ENCODE data around the gene DEFB108B.
"Not testable (repeated sequence)": the region's sequence is repeated elsewhere in the genome, so short reads cannot be mapped to it uniquely, and the experiment has no call there.

The DEFB108B gene

DNA sequence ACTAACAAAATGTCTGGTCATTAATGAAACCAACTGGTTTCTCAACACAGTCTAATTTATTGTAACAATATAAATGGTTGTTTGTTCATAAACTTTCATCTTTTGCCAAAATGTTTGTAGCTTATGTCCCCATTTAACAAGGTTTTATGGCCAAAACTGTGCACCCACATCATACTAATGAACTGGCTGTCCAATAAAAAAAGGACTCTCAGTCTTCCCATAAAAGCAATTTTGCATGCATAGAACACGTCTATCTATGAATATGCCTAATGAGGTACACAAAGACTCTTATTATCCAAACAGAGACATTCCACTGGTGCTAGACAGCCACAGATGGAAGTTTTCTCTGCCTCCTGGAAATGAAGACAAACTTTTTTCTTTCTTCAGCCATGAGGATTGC lies at the start of gene DEFB108B:
Gene DEFB108B (plus strand): TSS at position 390 of the 400 bp plus-strand sequence. CDS start 0 bp downstream, at position 390.
- FAIRE-seq = not testable (repeated sequence)

DNA sequence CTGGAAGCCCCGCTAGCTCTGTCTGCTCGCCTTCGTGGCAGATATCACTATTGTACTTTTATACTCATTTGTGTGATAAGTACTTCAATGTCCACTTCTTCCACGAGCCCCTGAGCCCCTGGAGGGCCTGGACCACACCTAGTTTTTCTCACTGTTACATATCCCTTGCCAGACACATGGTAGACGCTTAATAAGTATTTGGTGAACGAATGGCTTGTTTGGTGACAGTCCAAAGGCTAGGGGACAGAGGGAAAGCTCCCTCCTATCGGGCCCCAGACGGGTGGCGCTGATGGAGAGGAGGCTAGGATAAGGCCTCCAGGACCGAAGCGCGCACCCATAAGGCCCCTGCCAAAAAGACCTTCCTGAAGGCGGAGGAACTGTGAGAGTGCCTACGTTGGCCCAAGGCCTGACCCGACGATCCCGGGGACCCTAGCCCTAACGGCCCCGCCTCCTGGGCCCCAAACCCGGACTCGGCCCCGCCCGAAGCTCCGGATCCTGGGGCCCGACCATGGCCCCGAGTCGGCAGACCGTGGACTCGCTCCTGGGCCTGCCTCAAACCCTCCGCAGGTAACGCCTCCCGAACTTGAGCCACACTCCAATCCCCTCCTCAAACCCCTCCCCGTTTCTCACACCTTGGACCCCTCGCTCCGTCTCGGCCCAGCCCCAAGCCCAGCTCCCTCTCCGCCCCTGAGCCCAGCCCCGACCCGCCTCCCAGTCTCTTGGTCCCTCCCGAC lies 46.7 kb upstream of the DEFB108B start:
- FAIRE-seq = not testable (repeated sequence)

DNA sequence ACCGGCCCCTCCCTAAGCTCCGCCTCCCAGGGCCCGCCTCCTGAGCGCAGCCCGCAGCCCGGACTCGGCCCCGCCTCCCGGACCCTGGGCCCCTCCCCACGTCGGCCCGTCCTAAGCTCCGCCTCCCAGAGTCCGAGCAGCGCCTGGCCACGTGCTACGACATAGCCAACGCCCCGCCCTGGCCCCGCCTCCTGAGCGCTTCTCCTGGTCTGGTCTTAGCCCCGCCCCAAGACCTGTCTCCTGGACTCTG lies 46.2 kb upstream of the DEFB108B start:
- peak; percentile 93 for FAIRE-seq

- FAIRE-seq = no peak
These were observed 45.7 kb upstream of the DEFB108B start for GRCh38 chr11:71787098-71787823.

DNA sequence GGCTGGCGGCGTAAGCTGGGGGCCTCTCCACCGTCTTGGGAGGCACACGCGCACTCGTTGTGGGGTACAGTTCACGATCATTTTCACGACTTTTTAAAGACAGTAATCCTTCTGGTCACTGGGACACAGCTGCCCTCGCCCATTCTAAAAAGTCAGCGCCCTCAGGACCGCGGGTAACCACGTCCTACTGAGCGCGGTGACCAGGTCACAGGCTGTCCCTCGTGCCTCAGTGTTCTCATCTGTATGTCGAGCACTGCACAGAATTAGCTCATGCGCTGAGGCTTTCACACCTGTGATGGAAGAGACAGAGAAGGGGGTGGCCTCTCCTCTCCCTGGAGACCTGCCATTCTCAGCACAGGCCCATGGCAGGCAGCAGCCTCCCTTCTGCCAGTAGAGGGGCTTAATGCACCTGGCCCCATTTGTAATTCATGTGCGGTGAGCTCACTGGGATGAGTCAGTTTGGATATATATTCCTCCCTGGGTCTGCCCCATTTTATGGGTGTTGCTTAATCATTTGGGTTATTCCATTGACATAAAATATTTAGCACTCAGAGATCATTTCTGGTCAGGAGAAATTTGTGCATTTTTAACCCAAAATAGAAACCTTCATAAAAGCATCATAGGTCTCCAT lies 45.1 kb upstream of the DEFB108B start:
- FAIRE-seq = not testable (repeated sequence)

DNA sequence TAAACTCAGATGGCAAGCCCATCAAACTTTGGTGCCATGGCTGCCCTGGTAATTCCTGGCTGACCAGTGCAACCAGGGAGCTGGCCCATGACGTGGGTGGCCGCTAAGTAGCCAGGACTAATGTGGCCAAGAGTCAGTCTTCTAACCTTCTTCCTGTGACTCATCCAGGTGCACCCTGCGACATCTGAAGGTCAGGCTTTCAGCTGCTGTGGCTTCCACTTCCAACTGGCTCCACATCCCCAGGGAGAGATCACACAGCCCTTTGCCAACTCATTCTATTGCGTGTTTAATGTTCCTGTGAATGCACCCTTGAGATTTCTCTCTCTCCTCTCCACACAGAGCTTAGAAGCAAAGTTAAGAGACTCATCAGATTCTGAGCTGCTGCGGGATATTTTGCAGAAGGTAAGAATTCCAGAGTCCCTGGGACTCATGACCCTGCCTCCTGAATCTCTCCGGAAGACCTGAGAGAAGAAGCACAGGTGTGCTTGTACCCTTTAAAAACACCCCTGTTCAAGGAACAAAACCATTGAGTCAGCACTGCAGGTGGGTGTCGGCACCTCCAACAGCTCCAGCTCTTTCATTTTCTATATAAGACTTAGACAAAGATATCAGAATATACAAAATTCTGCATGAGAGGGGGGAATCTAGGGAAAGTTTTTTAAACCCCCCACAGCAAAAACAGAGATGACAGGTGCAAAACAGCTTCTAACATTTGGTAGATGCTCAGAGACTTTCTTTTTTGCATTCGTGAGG lies 43.4 kb upstream of the DEFB108B start:
- not testable (repeated sequence) for FAIRE-seq

- not testable (repeated sequence) for FAIRE-seq
These were observed 41.9 kb upstream of the DEFB108B start for GRCh38 chr11:71791111-71791510.

DNA sequence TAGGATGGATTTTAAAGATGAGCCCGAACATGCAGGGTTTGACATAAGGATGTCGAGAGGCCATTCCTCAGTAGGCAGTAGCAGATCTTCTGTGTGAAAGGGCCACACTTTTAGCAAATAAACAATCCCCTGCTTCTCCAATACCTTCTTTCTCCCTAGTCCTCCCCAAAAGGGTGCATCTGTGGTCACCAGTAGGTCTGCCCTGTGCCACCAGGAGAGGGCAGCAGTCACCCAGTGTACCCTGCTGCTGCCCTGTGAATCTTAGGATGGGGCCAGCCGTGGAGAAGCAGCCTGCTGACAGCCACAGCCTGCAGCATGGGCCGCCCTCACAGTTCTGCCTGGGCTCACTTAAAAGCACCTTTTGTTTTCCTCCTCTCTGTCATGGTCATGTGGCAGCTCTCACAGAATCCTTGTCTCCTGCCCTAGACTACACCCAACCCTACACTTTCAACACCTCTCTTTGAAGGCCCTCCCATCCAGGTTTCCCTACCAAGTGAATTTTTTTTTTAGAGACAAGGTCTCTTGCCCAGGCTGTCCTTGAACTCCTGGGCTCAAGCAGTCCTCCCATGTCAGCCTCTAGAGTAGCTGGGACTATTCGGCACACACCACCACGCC lies 40.3 kb upstream of the DEFB108B start:
- FAIRE-seq = not testable (repeated sequence)

- not testable (repeated sequence) for FAIRE-seq
These were observed 38.5 kb upstream of the DEFB108B start for GRCh38 chr11:71794386-71795040.

DNA sequence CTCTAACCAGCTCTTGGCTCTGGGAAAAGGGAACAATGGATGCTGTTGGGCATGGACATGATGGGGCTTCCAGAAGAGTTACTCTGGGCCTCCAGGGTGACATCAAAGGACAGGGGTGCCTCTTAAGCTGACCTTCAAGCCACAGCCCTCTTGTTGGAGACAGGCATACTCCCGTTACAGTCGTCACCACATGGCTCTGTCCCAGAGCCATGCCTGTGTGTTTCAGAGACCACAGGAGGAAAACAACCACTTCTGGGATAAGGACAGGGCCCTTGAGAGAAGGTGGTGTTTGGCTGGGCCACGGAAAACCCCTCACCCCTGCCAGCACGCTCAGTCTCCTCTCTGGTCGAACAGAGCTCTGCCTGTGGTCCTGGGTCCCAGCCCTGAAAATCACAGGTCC lies 37.8 kb upstream of the DEFB108B start:
- not testable (repeated sequence) for FAIRE-seq

- not testable (repeated sequence) for FAIRE-seq
These were observed 37.0 kb upstream of the DEFB108B start for GRCh38 chr11:71796016-71796415.

- not testable (repeated sequence) for FAIRE-seq
These were observed 36.2 kb upstream of the DEFB108B start for GRCh38 chr11:71796781-71797180.

DNA sequence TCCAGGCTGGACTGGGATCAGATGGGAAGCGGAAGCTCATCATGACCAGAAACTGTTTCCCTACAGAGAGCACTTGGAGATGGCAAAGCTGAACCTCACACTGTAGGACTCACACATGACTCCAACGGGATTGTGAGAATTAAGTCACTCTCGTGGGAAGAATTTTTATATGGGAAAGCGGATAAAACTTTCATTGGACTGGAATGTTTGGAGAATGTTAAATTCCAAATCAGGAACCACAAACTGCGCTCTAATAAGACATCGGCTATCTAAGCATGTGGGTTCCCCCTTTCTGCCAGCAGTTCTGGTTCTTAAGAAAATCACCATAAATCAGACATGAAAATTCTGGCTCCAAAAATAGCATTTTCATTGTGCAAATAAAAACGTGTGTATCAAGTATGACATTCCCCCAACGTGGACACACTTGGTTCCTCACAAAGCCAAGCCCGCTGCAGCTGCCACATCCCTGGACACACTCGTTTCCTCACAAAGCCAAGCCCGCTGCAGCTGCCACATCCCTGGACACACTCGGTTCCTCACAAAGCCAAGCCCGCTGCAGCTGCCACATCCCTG lies 33.4 kb upstream of the DEFB108B start:
- FAIRE-seq = not testable (repeated sequence)

DNA sequence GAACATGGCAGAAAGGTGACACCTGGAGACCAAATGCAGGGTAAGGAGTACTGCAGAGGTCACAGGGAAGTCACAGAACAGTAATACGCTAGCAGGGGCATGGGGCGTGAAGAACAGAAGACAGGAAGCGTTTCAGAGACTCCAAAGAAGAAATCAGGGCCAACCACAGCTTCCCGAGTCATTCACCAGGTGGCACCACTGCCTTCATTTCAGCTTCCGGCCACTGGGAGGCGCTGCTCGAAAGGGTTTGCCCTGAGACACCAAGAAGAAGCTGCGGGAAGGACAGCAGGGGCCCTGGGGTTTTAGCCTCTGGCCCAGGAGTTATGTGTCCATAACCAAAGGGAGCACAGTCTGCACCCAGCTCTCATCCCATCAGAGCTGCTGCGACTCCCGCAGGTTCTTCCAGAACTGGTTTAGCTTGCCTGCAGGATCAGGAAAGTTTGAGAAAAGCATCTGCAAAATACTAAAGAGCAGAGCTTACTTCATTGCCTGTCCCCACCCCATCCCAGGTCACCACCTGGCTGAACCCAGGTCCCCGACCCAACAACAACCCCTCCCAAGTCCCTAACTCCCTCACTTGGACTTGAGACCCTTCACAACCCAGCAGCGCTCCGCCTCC lies 32.6 kb upstream of the DEFB108B start:
- FAIRE-seq = not testable (repeated sequence)

GRCh38 chr11:71801026-71801425 lies 32.0 kb upstream of the DEFB108B start:
- not testable (repeated sequence) for FAIRE-seq

GRCh38 chr11:71802874-71803273 lies 30.1 kb upstream of the DEFB108B start:
- not testable (repeated sequence) for FAIRE-seq

DNA sequence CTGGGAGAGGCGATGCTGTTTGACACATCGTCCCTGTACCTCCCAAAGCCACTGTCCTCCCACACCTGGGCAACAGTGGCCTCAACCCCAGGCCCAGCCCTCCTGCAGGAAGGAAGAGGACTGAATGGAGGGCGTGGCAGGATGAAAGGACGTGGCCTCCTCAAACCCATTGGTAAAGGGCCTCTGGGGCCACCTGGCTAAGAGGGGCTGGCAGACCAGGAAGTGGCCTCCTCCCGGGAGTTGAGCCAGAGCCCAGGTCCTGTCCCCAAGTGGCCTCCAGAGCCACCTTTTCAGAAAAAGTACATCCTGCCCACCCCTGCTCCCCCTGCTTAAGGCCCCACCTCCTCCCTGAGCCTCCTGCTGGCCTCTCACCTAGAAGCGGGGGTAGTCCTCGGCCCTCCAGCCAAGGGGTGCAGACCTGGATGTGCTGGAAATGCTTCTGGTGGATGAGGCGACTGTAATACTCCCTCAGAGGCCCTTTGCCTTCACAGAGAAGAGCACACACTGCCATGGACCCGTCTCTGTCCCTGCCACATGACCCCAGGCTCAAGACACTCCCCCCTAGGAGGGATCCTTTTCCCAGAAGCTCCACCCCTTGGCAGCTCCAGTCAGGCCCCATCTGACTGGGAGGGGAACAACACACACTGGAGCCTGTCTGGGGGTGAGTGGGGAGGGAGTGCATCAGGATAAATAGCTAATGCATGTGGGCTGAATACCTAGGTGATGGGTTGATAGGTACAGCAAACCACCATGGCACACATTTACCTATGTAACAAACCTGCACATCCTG lies 28.6 kb upstream of the DEFB108B start:
- FAIRE-seq = not testable (repeated sequence)

DNA sequence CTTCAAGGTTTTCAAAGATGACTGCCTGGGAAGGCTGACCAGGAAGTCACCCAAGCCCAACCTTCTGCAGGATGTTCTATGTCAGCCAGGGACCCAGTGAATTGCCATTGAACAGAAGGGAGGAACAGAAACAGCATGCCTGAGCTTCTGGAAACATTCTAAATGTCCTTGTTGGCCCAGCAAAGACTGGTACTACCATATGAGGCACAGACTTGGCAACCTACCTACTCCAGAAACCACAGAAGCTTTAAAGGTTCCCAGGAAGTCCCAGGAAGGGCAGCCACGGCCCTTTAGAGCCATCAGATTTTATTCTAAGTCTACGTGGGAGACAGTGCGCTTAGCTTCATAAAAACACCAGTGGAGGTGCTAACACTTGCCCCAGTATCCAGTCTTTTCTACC lies 20.5 kb upstream of the DEFB108B start:
- FAIRE-seq = not testable (repeated sequence)

GRCh38 chr11:71813481-71814355 lies 19.3 kb upstream of the DEFB108B start:
- not testable (repeated sequence) for FAIRE-seq
